GM12872 (cell line): Measurements from ENCODE around the gene CCDC18.

Experiments
- TF ChIP-seq, protein P1 (sequence below): IDR thresholded peaks from 3 replicates; pipeline ENCODE4 v1.5.1; 2011; ENCODE audit warnings: low read depth, mild to moderate bottlenecking, low read length, moderate library complexity; ENCODE audit not compliant: insufficient read depth

Gene CCDC18

GRCh38 chr1:93223023-93223675 lies 42.6 kb downstream of the CCDC18 start:
- TF ChIP-seq, protein P1, sequence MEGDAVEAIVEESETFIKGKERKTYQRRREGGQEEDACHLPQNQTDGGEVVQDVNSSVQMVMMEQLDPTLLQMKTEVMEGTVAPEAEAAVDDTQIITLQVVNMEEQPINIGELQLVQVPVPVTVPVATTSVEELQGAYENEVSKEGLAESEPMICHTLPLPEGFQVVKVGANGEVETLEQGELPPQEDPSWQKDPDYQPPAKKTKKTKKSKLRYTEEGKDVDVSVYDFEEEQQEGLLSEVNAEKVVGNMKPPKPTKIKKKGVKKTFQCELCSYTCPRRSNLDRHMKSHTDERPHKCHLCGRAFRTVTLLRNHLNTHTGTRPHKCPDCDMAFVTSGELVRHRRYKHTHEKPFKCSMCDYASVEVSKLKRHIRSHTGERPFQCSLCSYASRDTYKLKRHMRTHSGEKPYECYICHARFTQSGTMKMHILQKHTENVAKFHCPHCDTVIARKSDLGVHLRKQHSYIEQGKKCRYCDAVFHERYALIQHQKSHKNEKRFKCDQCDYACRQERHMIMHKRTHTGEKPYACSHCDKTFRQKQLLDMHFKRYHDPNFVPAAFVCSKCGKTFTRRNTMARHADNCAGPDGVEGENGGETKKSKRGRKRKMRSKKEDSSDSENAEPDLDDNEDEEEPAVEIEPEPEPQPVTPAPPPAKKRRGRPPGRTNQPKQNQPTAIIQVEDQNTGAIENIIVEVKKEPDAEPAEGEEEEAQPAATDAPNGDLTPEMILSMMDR = no peak

DNA sequence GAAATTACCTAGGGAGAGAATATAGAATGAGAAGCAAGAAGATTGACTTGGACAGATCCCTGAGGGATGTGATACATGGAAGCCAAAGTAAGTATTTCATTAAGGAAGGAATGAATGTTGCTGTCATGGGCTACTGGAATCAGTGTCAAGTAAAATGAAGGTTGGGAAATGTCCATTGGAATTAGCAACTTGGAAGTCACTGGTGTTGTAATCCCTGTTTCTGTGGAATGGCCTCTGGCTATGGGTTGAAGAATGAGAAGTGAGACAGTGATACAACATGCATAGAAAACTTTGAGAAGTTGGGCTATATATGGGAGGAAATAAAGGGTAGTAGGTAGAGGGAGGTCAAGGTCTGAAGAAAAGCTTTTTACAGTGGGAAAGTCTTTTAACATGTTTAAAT lies 54.7 kb downstream of the CCDC18 start:
- TF ChIP-seq, protein P1 = no peak

- TF ChIP-seq, protein P1 = no peak
These were observed 56.5 kb downstream of the CCDC18 start for GRCh38 chr1:93237021-93237420.

- TF ChIP-seq, protein P1 = no peak
These were observed 57.9 kb downstream of the CCDC18 start for GRCh38 chr1:93238425-93238824.

DNA sequence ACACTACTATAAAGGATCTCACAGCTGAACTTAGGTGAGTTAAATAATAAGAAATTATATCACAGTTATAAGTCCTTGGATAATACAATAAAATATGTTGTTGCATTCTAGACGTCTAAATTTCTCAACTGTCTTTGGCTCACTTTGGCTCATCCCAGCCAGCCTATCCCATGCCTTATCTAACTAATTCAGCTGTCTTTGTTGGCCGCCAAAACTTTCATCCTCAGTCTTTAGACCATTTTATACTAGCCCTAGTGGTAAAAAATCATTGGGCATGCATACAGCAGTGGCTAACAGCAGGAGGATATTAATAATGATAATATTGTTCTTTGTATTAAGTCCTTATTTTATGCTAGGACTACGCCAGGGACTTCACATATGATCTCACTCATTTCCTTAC lies 59.3 kb downstream of the CCDC18 start:
- TF ChIP-seq, protein P1 = no peak

DNA sequence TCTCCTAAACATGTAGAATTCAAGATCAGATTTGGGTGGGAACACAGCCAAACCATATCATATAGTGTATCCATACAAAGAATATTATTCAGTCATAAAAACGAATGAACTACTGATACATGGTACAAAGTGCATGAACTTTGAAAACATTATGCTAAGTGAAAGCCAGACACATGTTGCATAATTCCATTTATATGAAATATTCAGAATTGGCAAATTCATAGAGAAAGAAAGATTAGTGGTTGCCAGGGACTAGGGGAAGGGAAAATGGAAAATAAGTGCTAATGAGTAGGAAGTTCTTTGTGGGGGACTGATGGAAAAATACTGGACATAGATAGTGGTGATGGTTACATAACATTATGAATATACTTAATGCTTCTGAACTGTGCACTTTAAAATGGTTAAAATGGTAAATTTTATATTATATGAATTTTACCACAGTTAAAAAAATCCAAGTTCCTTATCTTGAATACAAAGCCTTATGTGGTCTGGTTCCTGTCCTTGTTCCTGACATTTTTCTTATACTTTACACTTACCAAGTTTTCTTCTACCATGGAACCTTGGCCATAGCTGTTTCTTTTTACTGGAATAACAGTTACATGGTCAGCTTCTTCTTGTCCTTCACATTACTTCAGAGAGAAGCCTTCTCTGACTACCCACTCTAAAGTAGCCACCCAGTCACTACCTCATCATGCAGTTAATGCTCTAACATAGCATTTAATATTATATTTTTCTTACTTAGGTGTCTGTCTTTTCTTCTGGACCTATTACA lies 64.0 kb downstream of the CCDC18 start:
- TF ChIP-seq, protein P1 = no peak

- TF ChIP-seq, protein P1 = no peak
These were observed 71.4 kb downstream of the CCDC18 start for GRCh38 chr1:93251966-93252365.
